ENCODE data around the gene ADGRG6. TPM values are rescaled to one million over a fixed set of nuclear protein-coding genes. Genes with fewer than 3 reads are reported as not detected.

ADGRG6 gene
- total and polyA plus RNA-seq, 2 donors (not counting 3 experiments of a cell fraction or from before 2014, with no cell fraction given) = 99.3 to 166 TPM

DNA sequence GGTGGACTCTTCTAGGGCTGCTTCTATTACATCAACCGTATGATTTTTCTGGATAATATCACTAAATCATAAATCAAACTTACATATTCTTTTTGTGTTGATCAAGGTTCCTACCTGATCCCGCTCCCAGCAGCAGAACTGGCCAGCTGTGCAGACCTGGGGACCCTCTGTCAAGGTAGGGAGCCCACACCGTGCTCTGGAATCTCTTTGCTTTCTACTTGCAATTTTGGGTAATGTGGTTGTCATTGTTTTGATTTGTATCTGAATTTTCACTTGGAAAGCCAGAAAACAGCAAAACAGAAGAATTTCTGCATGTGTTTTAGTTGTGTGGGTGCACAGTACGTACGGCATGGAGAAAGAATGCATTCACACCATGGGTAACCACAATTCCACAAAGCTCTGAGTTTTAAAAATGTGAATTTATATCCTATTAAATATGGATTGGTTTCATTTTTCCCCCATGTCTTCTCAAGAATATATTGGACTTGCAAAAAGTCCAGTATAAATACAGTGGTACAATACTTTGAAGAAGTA, 80.1 kb downstream of the ADGRG6 start:
- DNase-seq (ENCODE audit: low read depth, low spot score) (no peak), FAIRE-seq (no peak)
- no peak for TF ChIP-seq FOS (IDR thresholded peaks at IDR 0.05; ENCODE audit: borderline replicate concordance, insufficient read depth, low read length)
- TF ChIP-seq, protein P1, sequence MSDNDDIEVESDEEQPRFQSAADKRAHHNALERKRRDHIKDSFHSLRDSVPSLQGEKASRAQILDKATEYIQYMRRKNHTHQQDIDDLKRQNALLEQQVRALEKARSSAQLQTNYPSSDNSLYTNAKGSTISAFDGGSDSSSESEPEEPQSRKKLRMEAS (IDR thresholded peaks at IDR 0.05; ENCODE audit: insufficient read depth, insufficient read length) = no peak
- TF ChIP-seq POLR2AphosphoS5 (IDR thresholded peaks at IDR 0.05; ENCODE audit: insufficient read depth, low read depth, low read length) = no peak
- TF ChIP-seq JUN (IDR thresholded peaks at IDR 0.05; ENCODE audit: borderline replicate concordance, insufficient read depth, insufficient read length, low read depth) = no peak
- no peak for TF ChIP-seq MYC (IDR thresholded peaks at IDR 0.05; ENCODE audit: low read depth, low read length)
- TF ChIP-seq EZH2 (IDR thresholded peaks at IDR 0.05; ENCODE audit: borderline replicate concordance, low read depth, low read length, severe bottlenecking) = no peak
- no peak for TF ChIP-seq GATA2 (IDR thresholded peaks at IDR 0.05; ENCODE audit: insufficient read depth, insufficient read length, low read depth, low read length)
- no peak for TF ChIP-seq POLR2A (IDR thresholded peaks at IDR 0.05; ENCODE audit: low read depth, low read length)
- TF ChIP-seq, protein P2, sequence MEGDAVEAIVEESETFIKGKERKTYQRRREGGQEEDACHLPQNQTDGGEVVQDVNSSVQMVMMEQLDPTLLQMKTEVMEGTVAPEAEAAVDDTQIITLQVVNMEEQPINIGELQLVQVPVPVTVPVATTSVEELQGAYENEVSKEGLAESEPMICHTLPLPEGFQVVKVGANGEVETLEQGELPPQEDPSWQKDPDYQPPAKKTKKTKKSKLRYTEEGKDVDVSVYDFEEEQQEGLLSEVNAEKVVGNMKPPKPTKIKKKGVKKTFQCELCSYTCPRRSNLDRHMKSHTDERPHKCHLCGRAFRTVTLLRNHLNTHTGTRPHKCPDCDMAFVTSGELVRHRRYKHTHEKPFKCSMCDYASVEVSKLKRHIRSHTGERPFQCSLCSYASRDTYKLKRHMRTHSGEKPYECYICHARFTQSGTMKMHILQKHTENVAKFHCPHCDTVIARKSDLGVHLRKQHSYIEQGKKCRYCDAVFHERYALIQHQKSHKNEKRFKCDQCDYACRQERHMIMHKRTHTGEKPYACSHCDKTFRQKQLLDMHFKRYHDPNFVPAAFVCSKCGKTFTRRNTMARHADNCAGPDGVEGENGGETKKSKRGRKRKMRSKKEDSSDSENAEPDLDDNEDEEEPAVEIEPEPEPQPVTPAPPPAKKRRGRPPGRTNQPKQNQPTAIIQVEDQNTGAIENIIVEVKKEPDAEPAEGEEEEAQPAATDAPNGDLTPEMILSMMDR (IDR thresholded peaks at IDR 0.05; ENCODE audit: extremely low read depth in 1 of 2, insufficient read depth in 1 of 2, low read depth in 1 of 2, low read length in 2 of 2) = no peak
- POLR2A ChIA-PET = no interaction called here
- Histone ChIP-seq H3K27me3 (ENCODE audit: control insufficient read depth in 2 of 2, insufficient read depth in 2 of 2, low read length in 2 of 2) (no peaks in the 10 kb centered on the region), H4K20me1 (replicated peaks; ENCODE audit: control insufficient read depth, extremely low read depth, insufficient read depth, low read length) (no peaks in the 10 kb centered on the region), H3K9ac (replicated peaks; ENCODE audit: extremely low read depth, insufficient read depth, low read length) (no peak overlapping the region), H3K79me2 (ENCODE audit: control insufficient read depth, insufficient read depth, low read length) (peaks cover 41% of the 10 kb centered on the region), H3K4me2 (ENCODE audit: insufficient read depth, low read length) (no peak overlapping the region), H3K9me1 (replicated peaks; ENCODE audit: control insufficient read depth, extremely low read depth, insufficient read depth, low read length) (no peaks in the 10 kb centered on the region), H3K36me3 (ENCODE audit: control insufficient read depth in 2 of 2, extremely low read depth in 1 of 2, insufficient read depth in 2 of 2, low read length in 2 of 2) (peaks cover 0 to 16% of the 10 kb centered on the region in 2 experiments), H3K4me1 (ENCODE audit: control insufficient read depth, extremely low read depth, insufficient read depth, low read length) (peaks cover 24% of the 10 kb centered on the region), H2AFZ (ENCODE audit: low read depth, low read length) (no peak overlapping the region), H3K9me3 (replicated peaks; ENCODE audit: control insufficient read depth, insufficient read depth, low read length) (no peaks in the 10 kb centered on the region), H3K4me3 (replicated peaks in 1 of 3; ENCODE audit: insufficient read depth in 1 of 3, low read depth in 1 of 3, low read length in 3 of 3) (no peak overlapping the region), H3K27ac (ENCODE audit: insufficient read depth, low read depth, low read length) (no peak overlapping the region)
- CTCF ChIA-PET = interaction anchor here (1.1 to 1.5 kb wide), 2 partner anchors 7 to 42 kb away, joined by 3 to 4 read pairs; no protein-coding TSS in a partner anchor
- dilution Hi-C loops (cut with MboI; ENCODE audit: extremely low pct_ligation_motif_present, low sequenced_read_pairs) = no loop called here
- no TSS peak for BruUV-seq (replicated peaks)
- intact Hi-C loops (cut with micrococcal nuclease) = no loop called here

Data from endothelial cell of umbilical vein (primary cell).